ENCODE results near the gene USP9X. TPM values are rescaled to one million over a fixed set of nuclear protein-coding genes. Genes with fewer than 3 reads are reported as not detected.
A peak's percentile ranks its signal among the peaks of the same experiment; 100 is the strongest.

The USP9X gene
- total and polyA plus RNA-seq, 9 of the 15 experiments (the other 6 are each of a cell fraction or from before 2014, with no cell fraction given): 10.9 to 47.8 (median 29.5) TPM

DNA sequence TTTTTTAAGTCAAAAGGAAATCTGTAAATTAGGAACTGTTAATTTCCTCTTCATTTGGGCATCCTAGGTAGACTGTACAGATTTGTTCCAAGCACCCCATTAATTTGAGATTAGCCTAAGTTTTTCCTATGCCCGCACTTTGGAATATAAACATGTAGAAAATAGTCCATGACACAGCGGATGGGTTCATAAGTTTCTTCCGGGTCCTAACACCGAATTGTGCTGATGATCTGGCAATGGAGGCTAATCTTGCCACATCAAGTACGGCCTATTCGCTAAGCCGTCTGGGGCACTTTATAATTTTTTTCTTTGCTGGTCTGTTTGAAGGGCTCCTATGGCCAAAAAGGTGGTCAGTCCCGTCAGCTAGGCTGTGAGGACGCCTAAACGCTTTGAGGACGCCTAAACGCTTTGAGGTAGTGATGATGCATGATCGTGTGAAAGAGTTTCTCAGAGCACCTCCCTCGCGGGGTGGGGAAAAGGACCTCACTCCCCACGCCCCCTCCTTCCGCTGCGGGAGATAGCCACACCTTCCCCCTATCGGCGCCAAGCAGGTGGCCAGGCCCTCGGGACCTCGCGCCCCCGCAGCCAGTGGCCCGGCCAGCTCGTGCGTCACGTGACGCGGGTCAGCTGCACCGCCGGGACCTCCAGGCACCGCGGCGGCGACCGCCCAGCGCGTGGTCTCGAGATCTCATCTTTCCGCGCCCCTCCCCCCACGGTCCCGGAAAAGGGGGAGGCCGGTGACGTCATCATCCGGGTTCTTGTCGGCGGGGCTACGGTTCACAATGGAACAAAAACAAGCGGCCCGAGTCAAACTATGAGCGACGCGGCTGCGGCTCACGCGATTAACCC, 977 bp upstream of the USP9X start:
- peak overlapping the region; percentile 100 for H3K27ac ChIP-seq (ENCODE audit: extremely low read depth, low read depth, low read length)
- H3K27me3 ChIP-seq (ENCODE audit: control insufficient read depth in 2 of 2, insufficient read depth in 2 of 2, low read length in 2 of 2): no peaks in the 10 kb centered on the region
- ChIA-PET POLR2A (interaction anchor here (0.7 to 1.9 kb wide), 6 partner anchors 13 to 251 kb away, joined by 3 to 4 read pairs (median 4); no protein-coding TSS in a partner anchor), CTCF (ENCODE audit: low intra/inter-chr PET ratio) (no interaction called here)
- DNase-seq (ENCODE audit: extremely low read depth in 1 of 4, low spot score in 3 of 4): peak; percentile 85 to 97 (median 88)
- TSS peak; percentile 96 for BruUV-seq (replicated peaks)
- H3K9ac ChIP-seq (ENCODE audit: insufficient read depth in 1 of 2, low read depth in 2 of 2, low read length in 2 of 2): peak overlapping the region; percentile 99 to 100
- peak overlapping the region; percentile 91 for H3K4me2 ChIP-seq (ENCODE audit: insufficient read depth, low read length)
- no peaks in the 10 kb centered on the region for H3K9me1 ChIP-seq (ENCODE audit: control insufficient read depth, insufficient read depth, low read length)
- under 1% methylated on average over 34 of the region's 58 CpGs for WGBS (ENCODE audit: insufficient coverage, low coverage, missing lambda C conversion rate)
- ATAC-seq: peak; percentile 69
- H4K20me1 ChIP-seq (replicated peaks; ENCODE audit: control insufficient read depth, insufficient read depth, low read length): peaks cover 19% of the 10 kb centered on the region
- peaks cover 11% of the 10 kb centered on the region for H3K36me3 ChIP-seq (ENCODE audit: control insufficient read depth, insufficient read depth, low read length)
- H3K79me2 ChIP-seq (ENCODE audit: control insufficient read depth, insufficient read depth, low read length): peaks cover 40% of the 10 kb centered on the region
- H2AFZ ChIP-seq (ENCODE audit: low read depth, low read length): peak overlapping the region; percentile 95
- peak; percentile 97 for FAIRE-seq
- intact Hi-C loops (cut with micrococcal nuclease) (loop anchor here (5.0 kb wide), 1 partner anchor 37 kb away; no protein-coding TSS in a partner anchor), in situ Hi-C loops (cut with MboI) (no loop called here)
- no peaks in the 10 kb centered on the region for H3K9me3 ChIP-seq (replicated peaks; ENCODE audit: control insufficient read depth, insufficient read depth, low read depth, low read length)
- H3K4me1 ChIP-seq (replicated peaks in 1 of 2; ENCODE audit: control insufficient read depth in 2 of 2, insufficient read depth in 2 of 2, low read length in 2 of 2): peaks cover 12 to 14% of the 10 kb centered on the region in 2 experiments; a peak in 4 of 5 replicates
- peak overlapping the region; percentile 90 for H3K4me3 ChIP-seq
- TF ChIP-seq CHD7 (IDR thresholded peaks at IDR 0.05; ENCODE audit: low read depth, low read length) (no peak), CBX5 (IDR thresholded peaks at IDR 0.05; ENCODE audit: borderline replicate concordance, low read depth) (no peak)
